Endothelial cell (in vitro differentiated cells): ENCODE results near the gene RABL6. TPM values are rescaled to one million over a fixed set of nuclear protein-coding genes. Genes with fewer than 3 reads are reported as not detected.
"Not testable (repeated sequence)": the region's sequence is repeated elsewhere in the genome, so short reads cannot be mapped to it uniquely, and the experiment has no call there.

Experiments
- DNase-seq: peaks from one replicate; pipeline ENCODE4 v3.0.0; 2021; ENCODE audit warnings: low spot score
- H3K27ac Mint-ChIP-seq: one replicate; pipeline ENCODE4 v1.8.0; 2021; ENCODE audit warnings: mixed read lengths, inconsistent platforms; ENCODE audit not compliant: unreplicated experiment
- H3K27me3 Mint-ChIP-seq: one replicate; pipeline ENCODE4 v1.8.0; 2021; ENCODE audit warnings: mild to moderate bottlenecking, moderate library complexity, mixed read lengths, inconsistent platforms; ENCODE audit not compliant: unreplicated experiment
- H3K36me3 Mint-ChIP-seq: one replicate; pipeline ENCODE4 v1.8.0; 2021; ENCODE audit warnings: mild to moderate bottlenecking, low read depth, mixed read lengths, inconsistent platforms; ENCODE audit not compliant: unreplicated experiment
- H3K4me1 Mint-ChIP-seq: one replicate; pipeline ENCODE4 v1.8.0; 2021; ENCODE audit warnings: mild to moderate bottlenecking, mixed read lengths, inconsistent platforms; ENCODE audit not compliant: unreplicated experiment
- H3K4me3 Mint-ChIP-seq: one replicate; pipeline ENCODE4 v1.8.0; 2021; ENCODE audit warnings: mild to moderate bottlenecking, mixed read lengths, inconsistent platforms; ENCODE audit not compliant: unreplicated experiment
- H3K9me3 Mint-ChIP-seq: one replicate; pipeline ENCODE4 v1.8.0; 2021; ENCODE audit warnings: mixed read lengths, inconsistent platforms; ENCODE audit not compliant: unreplicated experiment
- total RNA-seq: library from RNA; stranded (reverse); fragmentation: NEBNext Ultra II Directional; extraction: Animal tissue kit (Norgen Biotek cat#: 25700); gene quantifications from one replicate; pipeline ENCODE4 v1.2.1, GENCODE V29; 2021; ENCODE audit not compliant: unreplicated experiment
- TF ChIP-seq, protein P1 (sequence below): fragments of 200-600 bp; sonication (generic); IDR thresholded peaks from one replicate; pipeline ENCODE4 v1.5.0; 2021; ENCODE audit warnings: antibody characterized with exemption; ENCODE audit not compliant: unreplicated experiment

Gene RABL6
- total RNA-seq, 1 donor from 2014 or later: 88.4 TPM

DNA sequence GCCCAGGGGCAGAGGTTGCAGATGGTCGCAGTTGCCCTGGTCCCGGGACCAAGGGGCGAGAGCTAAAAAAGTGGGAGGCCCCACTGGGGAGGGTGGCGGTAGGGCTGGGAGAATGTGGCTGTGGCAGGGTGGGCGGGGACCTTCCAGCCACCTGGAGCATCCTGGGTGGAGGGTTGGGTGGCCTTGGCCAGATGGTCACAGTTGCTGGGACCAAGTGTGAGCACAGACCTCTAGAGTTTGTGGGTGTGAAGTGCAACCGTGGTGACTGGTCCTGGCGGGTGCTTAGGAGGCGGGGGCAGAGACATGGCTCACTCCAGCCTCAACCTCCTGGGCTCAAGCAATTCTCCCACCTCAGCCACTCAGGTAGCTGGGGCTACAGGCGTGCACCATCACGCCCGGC lies 72.9 kb downstream of the RABL6 start:
- H3K9me3 Mint-ChIP-seq: no peaks in the 10 kb centered on the region
- TF ChIP-seq, protein P1, sequence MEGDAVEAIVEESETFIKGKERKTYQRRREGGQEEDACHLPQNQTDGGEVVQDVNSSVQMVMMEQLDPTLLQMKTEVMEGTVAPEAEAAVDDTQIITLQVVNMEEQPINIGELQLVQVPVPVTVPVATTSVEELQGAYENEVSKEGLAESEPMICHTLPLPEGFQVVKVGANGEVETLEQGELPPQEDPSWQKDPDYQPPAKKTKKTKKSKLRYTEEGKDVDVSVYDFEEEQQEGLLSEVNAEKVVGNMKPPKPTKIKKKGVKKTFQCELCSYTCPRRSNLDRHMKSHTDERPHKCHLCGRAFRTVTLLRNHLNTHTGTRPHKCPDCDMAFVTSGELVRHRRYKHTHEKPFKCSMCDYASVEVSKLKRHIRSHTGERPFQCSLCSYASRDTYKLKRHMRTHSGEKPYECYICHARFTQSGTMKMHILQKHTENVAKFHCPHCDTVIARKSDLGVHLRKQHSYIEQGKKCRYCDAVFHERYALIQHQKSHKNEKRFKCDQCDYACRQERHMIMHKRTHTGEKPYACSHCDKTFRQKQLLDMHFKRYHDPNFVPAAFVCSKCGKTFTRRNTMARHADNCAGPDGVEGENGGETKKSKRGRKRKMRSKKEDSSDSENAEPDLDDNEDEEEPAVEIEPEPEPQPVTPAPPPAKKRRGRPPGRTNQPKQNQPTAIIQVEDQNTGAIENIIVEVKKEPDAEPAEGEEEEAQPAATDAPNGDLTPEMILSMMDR: no peak

DNA sequence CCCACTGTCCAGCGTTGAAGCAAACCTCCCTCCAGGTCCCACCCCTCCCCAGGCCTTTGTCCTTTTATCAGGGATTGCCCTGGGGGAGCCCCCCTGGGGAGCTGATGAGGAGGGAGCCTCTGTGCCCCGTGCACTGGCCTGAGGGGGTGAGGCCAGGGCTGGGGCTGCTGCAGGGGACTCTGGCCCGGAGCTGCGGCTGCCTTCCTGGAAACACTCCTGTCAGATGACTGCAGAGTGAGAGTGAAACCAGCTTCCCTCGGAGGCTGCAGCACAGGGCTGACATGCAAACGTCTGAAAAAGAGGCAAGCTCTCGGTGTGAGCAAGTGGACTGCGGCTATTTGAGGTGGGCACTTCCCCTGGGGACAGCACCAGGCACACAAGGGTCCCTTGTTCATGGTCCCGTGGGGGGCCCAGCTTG lies 74.0 kb downstream of the RABL6 start:
- no peak for DNase-seq
- Mint-ChIP-seq H3K4me3 (no peak overlapping the region), H3K27ac (no peak overlapping the region), H3K4me1 (no peaks in the 10 kb centered on the region), H3K27me3 (peaks cover 2% of the 10 kb centered on the region), H3K36me3 (no peaks in the 10 kb centered on the region), H3K9me3 (no peaks in the 10 kb centered on the region)
- TF ChIP-seq, protein P1: no peak

More for the DNA sequence above, 72.9 kb downstream of the RABL6 start:
- no peaks in the 10 kb centered on the region for H3K36me3 Mint-ChIP-seq
- H3K27me3 Mint-ChIP-seq: peaks cover 2% of the 10 kb centered on the region
- no peaks in the 10 kb centered on the region for H3K4me1 Mint-ChIP-seq
- no peak for DNase-seq
- H3K27ac Mint-ChIP-seq: no peak overlapping the region
- no peak overlapping the region for H3K4me3 Mint-ChIP-seq

GRCh38 chr9:136882109-136882946 lies 74.6 kb downstream of the RABL6 start:
- no peaks in the 10 kb centered on the region for H3K36me3 Mint-ChIP-seq
- no peak overlapping the region for H3K27ac Mint-ChIP-seq
- peaks cover 6% of the 10 kb centered on the region for H3K27me3 Mint-ChIP-seq
- no peaks in the 10 kb centered on the region for H3K9me3 Mint-ChIP-seq
- H3K4me3 Mint-ChIP-seq: no peak overlapping the region
- H3K4me1 Mint-ChIP-seq: peaks cover 2% of the 10 kb centered on the region
- TF ChIP-seq, protein P1: no peak
- DNase-seq: no peak

GRCh38 chr9:136882947-136883283 lies 75.2 kb downstream of the RABL6 start:
- DNase-seq, H3K27me3 Mint-ChIP-seq, H3K27ac Mint-ChIP-seq, H3K4me3 Mint-ChIP-seq, H3K4me1 Mint-ChIP-seq, H3K36me3 Mint-ChIP-seq, H3K9me3 Mint-ChIP-seq: not testable (repeated sequence)

DNA sequence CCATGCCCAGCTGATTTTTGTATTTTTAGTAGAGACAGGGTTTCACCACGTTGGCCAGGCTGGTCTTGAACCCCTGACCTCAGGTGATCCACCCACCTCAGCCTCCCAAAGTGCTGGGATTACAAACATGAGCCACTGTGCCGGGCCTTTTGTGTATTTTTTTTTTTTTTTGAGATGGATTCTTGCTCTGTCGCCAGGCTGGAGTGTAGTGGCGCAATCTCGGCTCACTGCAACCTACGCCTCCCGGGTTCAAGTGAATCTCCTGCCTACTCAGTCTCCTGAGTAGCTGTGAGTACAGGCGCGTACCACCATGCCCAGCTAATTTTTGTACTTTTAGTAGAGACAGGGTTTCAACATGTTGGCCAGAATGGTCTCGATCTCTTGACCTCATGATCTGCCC lies 75.9 kb downstream of the RABL6 start:
- H3K27me3 Mint-ChIP-seq, H3K4me1 Mint-ChIP-seq, H3K27ac Mint-ChIP-seq, H3K36me3 Mint-ChIP-seq, DNase-seq, H3K4me3 Mint-ChIP-seq, H3K9me3 Mint-ChIP-seq: not testable (repeated sequence)

DNA sequence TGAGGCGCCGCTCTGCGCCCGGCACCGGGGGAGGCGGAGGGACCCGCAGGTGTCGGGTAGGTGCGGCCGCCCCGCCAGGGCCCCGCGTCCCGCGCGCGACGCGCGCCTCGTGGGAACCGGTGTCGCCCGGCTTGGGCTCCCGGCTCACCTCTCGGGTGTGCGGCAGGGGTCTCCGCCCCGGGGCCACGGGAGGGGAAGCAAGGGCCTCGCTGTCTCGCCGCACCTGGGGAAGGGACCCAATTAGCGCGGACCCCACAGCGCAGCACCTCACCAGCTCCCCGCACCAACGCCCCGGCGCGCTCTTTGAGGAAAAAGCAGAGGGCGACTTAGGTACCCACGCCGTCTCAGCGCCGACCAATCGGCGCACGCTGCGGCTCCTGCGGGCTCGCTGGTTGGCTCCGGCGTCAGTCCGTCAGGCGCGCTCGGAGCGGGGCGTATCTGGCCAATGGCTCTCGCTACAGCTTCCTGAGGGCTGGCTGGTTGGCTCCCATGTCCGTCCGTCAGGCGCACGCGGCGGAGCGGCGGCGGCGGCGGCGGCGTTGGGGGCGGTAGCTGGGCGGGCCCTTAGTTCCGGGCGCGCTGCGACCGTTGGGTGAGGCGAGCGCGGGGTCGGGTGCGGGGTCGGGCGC lies 78.3 kb downstream of the RABL6 start, which contains the start of gene TRAF2:
TSS of gene TRAF2 (plus strand) at position 567 of the 629 bp plus-strand sequence. CDS start 12,225 bp downstream, outside the sequence.
- no peak within 1 kb of the TSS for H3K27ac Mint-ChIP-seq
- peaks cover 6% of the 10 kb centered on the region for H3K4me1 Mint-ChIP-seq
- H3K4me3 Mint-ChIP-seq: peak within 1 kb of the TSS; percentile 90

More for the DNA sequence above, 78.3 kb downstream of the RABL6 start, which contains the start of gene TRAF2:
- peaks cover 8% of the 10 kb centered on the region for H3K27me3 Mint-ChIP-seq
- peaks cover 3% of the 10 kb centered on the region for H3K36me3 Mint-ChIP-seq
- peak; percentile 97 for DNase-seq
- no peaks in the 10 kb centered on the region for H3K9me3 Mint-ChIP-seq
- TF ChIP-seq, protein P1: no peak
